Upper lobe of right lung (tissue), 1 donor: ENCODE measurements around the gene SH3D21. TPM values are rescaled to one million over a fixed set of nuclear protein-coding genes. Genes with fewer than 3 reads are reported as not detected.

ENCODE experiments used
- ATAC-seq: fragments of 200-7000 bp; cut with Tn5 transposase; one replicate; pipeline ENCODE4 v1.9.1; 2020; ENCODE audit warnings: mild to moderate bottlenecking, moderate library complexity
- DNase-seq: peaks from one replicate; pipeline ENCODE4 v3.0.0-alpha.2; 2020
- H3K27ac ChIP-seq: fragments of 200-600 bp; one replicate; pipeline ENCODE4 v1.8.0; 2022
- H3K27me3 ChIP-seq: fragments of 200-600 bp; one replicate; pipeline ENCODE4 v1.8.0; 2022; ENCODE audit warnings: mild to moderate bottlenecking
- H3K36me3 ChIP-seq: fragments of 200-600 bp; one replicate; pipeline ENCODE4 v1.8.0; 2022
- H3K4me1 ChIP-seq: fragments of 200-600 bp; one replicate; pipeline ENCODE4 v1.8.0; 2022
- H3K4me3 ChIP-seq: fragments of 200-600 bp; one replicate; pipeline ENCODE4 v1.8.0; 2022; ENCODE audit warnings: mild to moderate bottlenecking
- H3K9me3 ChIP-seq: fragments of 200-600 bp; one replicate; pipeline ENCODE4 v1.8.0; 2022
- intact Hi-C: fragments of 100-400 bp; cut with DNase I; formaldehyde crosslinking; loops from one replicate; pipeline ENCODE4 v1.11.0; 2022
- total RNA-seq: library from RNA; stranded (reverse); fragmentation: NEBNext Ultra II Directional; extraction: Animal tissue kit (Norgen Biotek cat#: 25700); gene quantifications from one replicate; pipeline ENCODE4 v1.2.1, GENCODE V29; 2021
- TF ChIP-seq, protein P1 (sequence below): fragments of 200-600 bp; IDR thresholded peaks from one replicate; pipeline ENCODE4 v1.8.0; 2022; ENCODE audit warnings: antibody characterized with exemption
- donor health status: DM: no; HTN: yes; CAD: no; lungs with severe emphysema.

The SH3D21 gene
- total RNA-seq, 1 donor from 2014 or later = 10.2 TPM

DNA sequence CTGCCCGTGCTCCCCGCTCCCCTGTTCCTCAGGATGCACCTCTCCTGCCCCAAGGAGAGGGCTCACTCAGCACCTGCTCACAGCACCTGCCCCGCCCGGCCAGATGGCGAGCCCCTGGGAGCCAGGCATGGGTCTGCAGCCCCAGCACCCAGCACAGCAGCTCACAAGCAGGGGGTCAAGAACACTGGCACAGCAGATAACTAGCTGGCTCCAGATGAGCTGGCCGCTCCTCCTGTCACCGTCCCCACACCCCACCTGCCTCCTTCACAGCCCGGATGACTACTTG is 38.2 kb downstream of the SH3D21 start:
- Histone ChIP-seq H3K27me3 (no peaks in the 10 kb centered on the region), H3K9me3 (no peaks in the 10 kb centered on the region), H3K4me3 (no peak overlapping the region), H3K27ac (no peak overlapping the region), H3K4me1 (peaks cover 6% of the 10 kb centered on the region), H3K36me3 (peaks cover 77% of the 10 kb centered on the region)
- ATAC-seq (no peak), DNase-seq (no peak)
- TF ChIP-seq, protein P1, sequence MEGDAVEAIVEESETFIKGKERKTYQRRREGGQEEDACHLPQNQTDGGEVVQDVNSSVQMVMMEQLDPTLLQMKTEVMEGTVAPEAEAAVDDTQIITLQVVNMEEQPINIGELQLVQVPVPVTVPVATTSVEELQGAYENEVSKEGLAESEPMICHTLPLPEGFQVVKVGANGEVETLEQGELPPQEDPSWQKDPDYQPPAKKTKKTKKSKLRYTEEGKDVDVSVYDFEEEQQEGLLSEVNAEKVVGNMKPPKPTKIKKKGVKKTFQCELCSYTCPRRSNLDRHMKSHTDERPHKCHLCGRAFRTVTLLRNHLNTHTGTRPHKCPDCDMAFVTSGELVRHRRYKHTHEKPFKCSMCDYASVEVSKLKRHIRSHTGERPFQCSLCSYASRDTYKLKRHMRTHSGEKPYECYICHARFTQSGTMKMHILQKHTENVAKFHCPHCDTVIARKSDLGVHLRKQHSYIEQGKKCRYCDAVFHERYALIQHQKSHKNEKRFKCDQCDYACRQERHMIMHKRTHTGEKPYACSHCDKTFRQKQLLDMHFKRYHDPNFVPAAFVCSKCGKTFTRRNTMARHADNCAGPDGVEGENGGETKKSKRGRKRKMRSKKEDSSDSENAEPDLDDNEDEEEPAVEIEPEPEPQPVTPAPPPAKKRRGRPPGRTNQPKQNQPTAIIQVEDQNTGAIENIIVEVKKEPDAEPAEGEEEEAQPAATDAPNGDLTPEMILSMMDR = no peak
- intact Hi-C loops = loop anchor here (10.0 kb wide), 1 partner anchor 80 kb away; no protein-coding TSS in a partner anchor

DNA sequence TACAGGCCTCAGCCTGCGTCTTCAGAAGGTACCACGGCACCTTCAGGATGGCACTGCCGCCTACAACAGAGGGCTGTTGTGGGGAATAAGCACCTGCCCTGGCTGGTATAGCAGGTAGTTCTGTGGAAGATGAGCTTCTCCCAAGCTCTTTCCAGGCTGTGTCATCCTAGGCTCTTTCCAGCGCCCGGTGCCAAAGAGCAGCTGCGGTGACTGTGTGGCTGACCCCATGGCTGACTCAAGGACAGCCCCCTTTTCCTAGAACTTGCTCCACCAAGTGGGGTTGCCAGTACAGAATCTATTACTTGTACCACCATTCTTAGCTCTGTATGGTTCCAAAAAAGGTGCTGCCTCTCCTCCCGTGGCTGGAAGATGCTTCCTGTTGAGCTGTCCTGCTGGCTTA is 39.2 kb downstream of the SH3D21 start:
- DNase-seq = no peak
- no peak for ATAC-seq
- H3K4me1 ChIP-seq = peaks cover 16% of the 10 kb centered on the region
- no peaks in the 10 kb centered on the region for H3K9me3 ChIP-seq
- intact Hi-C loops = loop anchor here (10.0 kb wide), 1 partner anchor 79 kb away; no protein-coding TSS in a partner anchor
- no peaks in the 10 kb centered on the region for H3K27me3 ChIP-seq
- H3K4me3 ChIP-seq = no peak overlapping the region
- TF ChIP-seq, protein P1 = no peak
- peaks cover 73% of the 10 kb centered on the region for H3K36me3 ChIP-seq
- H3K27ac ChIP-seq = no peak overlapping the region

DNA sequence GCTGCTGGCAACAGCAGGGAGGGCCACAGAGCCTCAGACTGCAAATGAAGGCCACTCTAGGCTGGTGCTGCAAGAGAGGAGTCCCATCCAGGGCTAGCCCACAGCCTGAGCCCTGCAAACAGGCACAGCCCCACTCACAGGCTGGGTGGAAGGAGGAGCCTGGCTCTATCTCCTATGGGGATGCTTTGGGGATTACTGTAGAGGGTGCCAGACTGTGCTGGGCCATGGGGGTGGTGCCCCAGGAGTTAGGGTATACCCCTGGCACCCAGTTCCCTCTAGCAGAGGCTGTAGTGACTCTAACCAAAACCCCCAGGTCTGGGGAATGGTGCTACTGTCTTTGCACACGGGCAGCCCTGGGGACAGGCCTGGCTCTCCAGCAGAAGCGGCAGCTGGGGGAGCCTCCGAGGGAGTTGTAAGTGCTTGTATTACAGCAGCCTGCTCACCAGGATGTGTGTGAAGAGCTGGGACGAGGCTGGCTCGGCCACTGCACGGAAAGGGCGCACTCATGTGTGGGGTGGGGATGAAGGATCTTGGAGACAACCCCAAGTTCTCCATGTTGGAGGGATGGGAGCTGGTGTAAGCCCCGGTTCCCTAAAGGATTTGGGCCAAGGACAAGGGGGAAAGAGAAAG is 40.7 kb downstream of the SH3D21 start:
- DNase-seq (no peak), ATAC-seq (no peak)
- Histone ChIP-seq H3K27ac (no peak overlapping the region), H3K4me3 (no peak overlapping the region), H3K36me3 (peaks cover 65% of the 10 kb centered on the region), H3K9me3 (no peaks in the 10 kb centered on the region), H3K27me3 (no peaks in the 10 kb centered on the region), H3K4me1 (peaks cover 30% of the 10 kb centered on the region)
- TF ChIP-seq, protein P1 = no peak
- intact Hi-C loops = loop anchor here (10.0 kb wide), 1 partner anchor 78 kb away; no protein-coding TSS in a partner anchor

DNA sequence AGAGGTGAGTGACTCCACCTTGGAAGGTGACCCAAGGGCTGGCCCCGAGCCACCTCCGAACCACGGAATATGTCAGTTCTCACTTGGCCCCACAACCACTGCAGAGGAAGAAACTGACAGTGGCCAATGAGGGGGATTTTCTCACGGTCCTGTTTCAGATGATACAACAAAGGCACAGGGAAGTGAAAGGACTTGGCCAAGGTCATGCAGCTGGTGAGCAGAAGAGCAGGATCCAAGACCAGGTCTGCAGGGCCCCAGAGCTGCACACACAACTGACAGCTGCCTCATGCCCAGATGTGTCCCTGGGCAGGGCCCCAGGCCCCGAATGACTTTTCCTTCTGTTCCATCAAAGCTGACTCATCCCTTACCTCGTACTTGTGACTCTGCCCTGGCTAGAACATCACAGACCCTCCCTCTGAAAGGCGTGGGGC is 43.1 kb downstream of the SH3D21 start:
- no peak for ATAC-seq
- Histone ChIP-seq H3K4me1 (peaks cover 41% of the 10 kb centered on the region), H3K27ac (peak overlapping the region; percentile 56), H3K36me3 (peaks cover 60% of the 10 kb centered on the region), H3K27me3 (no peaks in the 10 kb centered on the region), H3K9me3 (no peaks in the 10 kb centered on the region), H3K4me3 (no peak overlapping the region)
- TF ChIP-seq, protein P1 = no peak
- intact Hi-C loops = loop anchor here (10.0 kb wide), 1 partner anchor 76 kb away; no protein-coding TSS in a partner anchor
- no peak for DNase-seq

DNA sequence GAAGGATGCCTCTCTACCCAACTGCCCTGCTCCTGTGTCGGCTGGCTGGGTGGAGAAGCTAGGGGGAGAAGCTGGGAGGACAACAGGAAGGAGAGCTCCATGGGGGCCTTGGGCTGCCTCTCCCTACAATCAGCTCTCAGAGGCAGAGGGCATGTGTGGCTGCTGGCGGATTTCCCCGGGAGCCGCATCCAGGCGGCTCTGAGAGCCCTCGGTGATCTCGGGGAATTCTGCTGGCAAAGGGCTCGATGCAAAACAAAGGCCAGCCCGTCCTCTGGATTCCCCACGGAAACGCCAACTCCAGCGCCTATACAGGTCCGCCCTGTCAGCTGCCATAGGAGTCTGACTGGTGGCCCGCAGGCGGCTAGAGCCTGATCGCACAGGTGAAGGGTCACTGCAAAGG is 43.7 kb downstream of the SH3D21 start:
- Histone ChIP-seq H3K27me3 (no peaks in the 10 kb centered on the region), H3K4me1 (peaks cover 41% of the 10 kb centered on the region), H3K27ac (peak overlapping the region; percentile 56), H3K36me3 (peaks cover 60% of the 10 kb centered on the region), H3K4me3 (no peak overlapping the region), H3K9me3 (no peaks in the 10 kb centered on the region)
- no peak for DNase-seq
- TF ChIP-seq, protein P1 = no peak
- intact Hi-C loops = loop anchor here (10.0 kb wide), 1 partner anchor 75 kb away; no protein-coding TSS in a partner anchor
- no peak for ATAC-seq
